HG03432 (cell line): ENCODE measurements around the gene CES1.
"Not testable (repeated sequence)": the region's sequence is repeated elsewhere in the genome, so short reads cannot be mapped to it uniquely, and the experiment has no call there.

Experiments
- ATAC-seq: cut with Tn5 transposase; IDR thresholded peaks from one replicate; pipeline ENCODE4 v1.9.1; 2021; ENCODE audit warnings: mild to moderate bottlenecking, moderate library complexity; ENCODE audit not compliant: unreplicated experiment

CES1 gene

GRCh38 chr16:55832425-55832772, 497 bp downstream of the CES1 start:
- ATAC-seq = no peak

- ATAC-seq = no peak
Observed at GRCh38 chr16:55830658-55831294, 2.1 kb downstream of the CES1 start.

GRCh38 chr16:55829232-55829631, 3.7 kb downstream of the CES1 start:
- not testable (repeated sequence) for ATAC-seq

- ATAC-seq = no peak
Observed at GRCh38 chr16:55828680-55829079, 4.2 kb downstream of the CES1 start.

GRCh38 chr16:55825115-55825728, 7.7 kb downstream of the CES1 start:
- ATAC-seq = no peak

DNA sequence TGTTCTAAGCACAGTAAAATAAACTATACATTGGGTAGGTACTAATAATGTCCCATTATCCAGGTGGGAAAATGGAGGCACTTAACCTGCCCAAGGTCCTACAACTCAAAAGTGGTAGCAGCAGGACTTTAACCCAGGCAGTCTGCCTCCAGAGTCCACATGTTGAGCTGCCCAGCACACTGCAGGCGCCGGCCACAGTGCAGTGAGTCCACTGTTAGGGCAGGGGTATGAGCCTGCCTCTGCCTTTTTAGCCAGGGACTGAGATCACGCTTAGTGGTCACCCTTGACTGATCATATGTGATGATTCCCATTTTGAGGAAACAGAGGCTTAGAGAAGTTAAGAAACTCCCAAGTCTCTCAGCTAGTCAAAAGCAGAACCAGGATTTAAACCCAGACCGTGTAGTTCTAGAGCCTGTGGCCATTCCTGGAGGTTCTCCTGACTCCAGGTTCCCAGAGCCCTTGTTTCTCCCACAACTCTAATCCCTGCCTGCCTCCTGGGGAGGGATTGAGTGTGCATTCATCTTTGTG, 8.4 kb downstream of the CES1 start:
- no peak for ATAC-seq

DNA sequence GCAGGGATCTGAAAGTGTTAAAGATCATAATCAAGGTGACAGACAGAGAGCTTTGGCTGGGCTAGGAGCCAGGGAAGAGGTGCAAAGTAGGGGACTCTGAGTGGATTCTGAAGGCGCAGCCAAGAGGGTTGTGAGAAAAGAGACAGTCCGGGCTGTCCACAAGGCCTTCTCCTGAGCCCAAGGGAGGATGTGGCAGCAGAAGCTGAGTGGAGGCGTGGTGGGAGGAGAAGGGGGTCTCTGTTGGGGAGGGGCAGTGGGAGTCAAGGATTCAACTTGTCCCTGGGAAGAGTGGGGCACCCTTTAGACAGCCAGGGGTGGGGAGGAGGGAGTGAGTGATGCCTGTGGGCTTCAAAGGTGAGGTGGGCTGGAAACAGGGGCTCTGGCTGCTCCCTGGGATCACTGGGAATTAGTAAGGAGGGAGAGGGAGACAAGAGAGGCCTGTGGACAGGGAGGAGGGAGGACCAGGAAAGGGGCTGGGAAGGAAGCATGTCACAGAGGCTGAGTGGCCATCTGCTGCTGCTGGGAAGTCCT, 10.6 kb downstream of the CES1 start:
- ATAC-seq = no peak

DNA sequence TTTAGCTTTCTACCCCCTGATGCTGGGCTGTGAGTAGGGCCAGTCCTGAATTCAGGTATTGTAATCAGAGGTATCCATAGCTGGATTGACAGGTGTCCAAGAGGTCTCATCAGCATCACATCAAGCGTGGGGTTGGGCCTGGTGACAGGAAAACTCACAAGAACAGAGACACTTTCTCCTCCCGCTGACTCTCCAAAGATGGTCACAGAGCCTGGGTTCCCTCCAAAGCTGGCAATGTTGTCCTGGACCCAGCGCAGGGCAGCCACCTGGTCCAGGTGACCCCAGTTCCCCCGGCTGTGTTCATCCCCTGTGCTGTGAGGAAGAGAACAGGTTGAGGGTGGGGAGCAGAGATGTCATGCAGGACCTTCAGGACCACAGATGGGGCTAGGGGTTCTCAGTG, 11.7 kb downstream of the CES1 start:
- ATAC-seq = no peak

DNA sequence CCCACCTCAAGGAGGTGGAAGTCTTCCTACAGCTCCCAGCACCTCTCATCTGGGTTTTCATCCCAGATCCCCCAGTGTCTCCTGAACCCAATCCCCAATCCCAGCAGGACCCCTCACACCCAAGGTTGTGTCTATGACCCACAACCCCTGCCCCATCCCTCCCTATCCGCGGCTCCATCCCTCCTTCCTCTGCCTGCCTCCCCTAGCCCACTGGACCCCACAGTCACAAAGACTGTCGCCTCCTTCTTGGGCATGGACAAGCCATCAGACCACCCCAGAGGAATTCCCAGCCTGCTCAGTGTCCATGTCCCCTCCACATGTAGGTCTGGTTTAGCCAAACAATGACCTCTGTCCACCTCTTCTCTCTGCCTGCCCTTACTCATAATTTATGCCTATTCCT, 12.3 kb downstream of the CES1 start:
- no peak for ATAC-seq

GRCh38 chr16:55817236-55817912, 15.5 kb downstream of the CES1 start:
- ATAC-seq = no peak

DNA sequence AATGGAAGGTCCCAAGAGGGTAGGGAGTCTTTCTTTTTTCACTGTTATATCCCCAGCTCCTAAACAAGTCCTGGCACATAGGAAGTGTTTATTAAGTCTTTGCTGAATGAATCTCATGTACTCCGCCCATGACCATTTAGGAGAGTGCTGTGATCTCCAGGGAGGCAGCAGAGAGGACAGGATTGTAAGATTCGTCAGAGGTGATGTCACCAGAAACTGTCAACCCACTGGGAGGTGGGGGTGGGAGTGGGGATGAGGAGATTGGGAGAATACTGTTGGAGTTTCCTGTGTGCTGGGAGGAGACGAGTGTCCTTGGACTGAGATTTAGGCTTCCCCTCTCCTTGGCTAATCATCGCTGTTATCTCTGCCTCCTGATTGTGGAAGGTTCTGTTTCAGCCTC, 16.7 kb downstream of the CES1 start:
- not testable (repeated sequence) for ATAC-seq

DNA sequence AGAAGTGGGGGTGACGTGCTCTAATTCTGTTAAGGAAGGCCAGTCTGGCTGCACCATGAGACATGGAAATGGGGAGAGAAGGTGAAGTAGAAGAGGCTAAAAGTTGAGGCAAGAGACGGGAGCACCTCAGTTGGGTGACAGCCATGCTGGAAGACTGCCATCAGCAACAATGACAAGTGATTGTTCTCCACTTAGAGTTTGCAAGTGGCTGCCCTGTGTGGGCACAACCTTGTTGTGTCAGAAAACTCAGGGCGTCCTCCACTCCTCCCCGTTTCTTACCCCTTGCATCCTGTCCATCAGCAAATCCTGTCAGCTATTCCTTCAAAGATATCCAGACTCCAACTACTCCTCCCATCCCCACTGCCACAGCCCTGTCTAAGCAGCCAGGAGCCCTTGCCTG, 17.6 kb downstream of the CES1 start:
- ATAC-seq = no peak

DNA sequence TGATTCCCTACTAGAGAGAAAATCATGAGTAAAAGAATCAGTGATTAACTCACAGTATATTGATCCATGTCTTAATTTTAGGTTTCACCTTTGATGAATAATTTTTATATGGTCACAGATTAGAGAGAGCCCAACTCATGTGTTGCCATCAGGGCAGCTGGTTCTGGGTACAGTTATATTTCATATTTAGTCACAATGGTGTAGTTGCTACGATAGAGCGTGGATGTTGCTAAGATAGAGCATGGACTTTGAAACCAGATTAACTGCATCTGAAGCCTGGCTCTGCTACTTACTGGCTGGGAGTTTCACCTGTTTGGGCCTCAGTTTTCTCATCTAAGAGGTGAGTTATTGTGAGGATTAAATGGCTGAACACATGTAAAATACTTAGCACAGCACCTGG, 18.7 kb downstream of the CES1 start:
- not testable (repeated sequence) for ATAC-seq

- not testable (repeated sequence) for ATAC-seq
Observed at GRCh38 chr16:55813730-55814129, 19.2 kb downstream of the CES1 start.

GRCh38 chr16:55812951-55813350, 19.9 kb downstream of the CES1 start:
- no peak for ATAC-seq

DNA sequence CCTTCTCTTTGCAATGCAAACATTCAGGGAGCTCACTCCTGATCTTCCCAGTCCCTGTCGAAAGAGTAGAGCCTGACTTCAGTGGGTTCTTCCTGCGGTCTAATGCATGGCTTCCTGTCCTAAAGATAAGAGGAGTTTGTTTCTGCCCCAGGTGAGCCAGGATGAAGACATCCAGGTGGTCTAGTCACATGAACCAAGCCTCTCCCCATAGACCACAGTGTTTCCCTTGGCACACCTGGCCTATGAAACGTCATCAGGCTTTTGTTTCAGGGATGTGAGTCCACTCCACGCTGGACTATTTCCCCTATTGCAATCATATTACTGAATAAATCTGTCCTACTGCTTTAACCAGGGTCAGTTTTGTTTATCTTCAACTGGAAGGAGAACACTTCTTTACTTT, 21.1 kb downstream of the CES1 start:
- no peak for ATAC-seq

- no peak for ATAC-seq
Observed at GRCh38 chr16:55810451-55810961, 22.4 kb downstream of the CES1 start.

GRCh38 chr16:55809851-55810250, 23.0 kb downstream of the CES1 start:
- no peak for ATAC-seq

- no peak for ATAC-seq
Observed at GRCh38 chr16:55809386-55809785, 23.5 kb downstream of the CES1 start.

- ATAC-seq = not testable (repeated sequence)
Observed at GRCh38 chr16:55808286-55808685, 24.6 kb downstream of the CES1 start.

DNA sequence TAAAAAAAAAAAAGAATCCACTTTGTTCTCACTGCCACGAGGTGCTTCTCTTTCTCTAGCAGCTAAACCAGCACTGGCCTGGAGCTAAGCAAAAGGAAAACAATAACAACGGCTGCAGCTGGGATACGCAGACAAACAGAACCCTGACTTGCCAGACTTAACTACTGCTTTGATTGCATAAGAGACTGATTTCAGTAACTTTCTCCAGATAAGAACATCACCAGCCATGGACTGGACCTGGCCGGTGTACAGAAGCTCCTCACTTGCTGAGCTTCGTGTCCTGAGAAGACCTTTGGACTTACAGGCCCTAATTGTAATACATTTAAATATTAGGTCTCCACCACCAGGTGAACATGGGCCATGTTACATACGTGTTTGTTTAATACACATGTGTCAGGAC, 27.8 kb downstream of the CES1 start:
- not testable (repeated sequence) for ATAC-seq

DNA sequence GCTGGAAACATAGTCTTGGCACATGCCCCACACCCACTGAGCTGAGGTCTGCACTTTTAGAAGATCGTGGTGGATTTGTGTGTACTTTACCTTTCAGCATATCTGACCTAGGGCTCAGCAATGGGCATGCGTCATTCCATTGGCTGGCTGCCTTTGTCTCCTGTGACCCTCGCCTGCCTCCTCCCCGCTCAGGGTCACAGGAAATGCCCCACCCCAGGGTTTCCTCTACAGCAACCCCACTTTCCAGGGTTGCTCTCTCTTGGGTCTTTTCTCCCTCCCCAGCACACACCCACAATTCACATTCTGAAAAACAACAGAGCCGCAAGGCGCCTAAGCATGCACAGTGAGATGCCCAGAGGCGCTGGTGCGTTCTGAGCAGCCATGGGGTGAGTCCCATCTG, 29.2 kb downstream of the CES1 start:
- not testable (repeated sequence) for ATAC-seq
